Uterus (tissue), 4 donors: ENCODE measurements around the gene BACH2. TPM values are rescaled to one million over a fixed set of nuclear protein-coding genes. Genes with fewer than 3 reads are reported as not detected.

Experiments used
- DNase-seq, 2 donors: peaks; one replicate each; pipeline ENCODE4 v3.0.0-alpha.2; 2019 to 2020
- H3K27ac ChIP-seq, 2 donors: fragments of 200-600 bp; sonication (generic); 1 replicate in 1 of 2; 2 replicates in 1 of 2; pipeline ENCODE4 v1.5.1; 2016 to 2018
- H3K27me3 ChIP-seq, 2 donors: fragments of 200-600 bp; sonication (generic); one replicate each; pipeline ENCODE4 v1.5.1; 2018 to 2019; ENCODE audit warnings: control low read depth in 1 of 2
- H3K36me3 ChIP-seq, 2 donors: fragments of 200-600 bp; sonication (generic); one replicate each; pipeline ENCODE4 v1.5.1; 2019; ENCODE audit warnings: control low read depth in 1 of 2
- H3K4me1 ChIP-seq, 2 donors: fragments of 200-600 bp; sonication (generic); one replicate each; pipeline ENCODE4 v1.5.1; 2018 to 2019; ENCODE audit warnings: control low read depth in 1 of 2
- H3K4me3 ChIP-seq, 2 donors: fragments of 200-600 bp; sonication (generic); 1 replicate in 1 of 2; 2 replicates in 1 of 2; pipeline ENCODE4 v1.5.1; 2018 to 2019; ENCODE audit warnings: mild to moderate bottlenecking in 1 of 2
- H3K9me3 ChIP-seq, 2 donors: fragments of 200-600 bp; sonication (generic); one replicate each; pipeline ENCODE4 v1.5.1; 2019; ENCODE audit warnings: control low read depth in 1 of 2
- CTCF ChIP-seq, 4 experiments: fragments of 200-600 bp in 2 of 4; fragments of 450-650 bp in 2 of 4; sonication (generic) in 2 of 4; IDR thresholded peaks; one replicate each; pipeline ENCODE4 v1.5.1; 2016 to 2019; ENCODE audit warnings: antibody characterized with exemption in 4 of 4, mild to moderate bottlenecking in 2 of 4, moderate library complexity in 1 of 4
- POLR2A ChIP-seq, 2 donors: fragments of 450-650 bp; IDR thresholded peaks; one replicate each; pipeline ENCODE4 v1.6.1; 2016; ENCODE audit warnings: antibody characterized with exemption in 2 of 2, mild to moderate bottlenecking in 1 of 2, moderate library complexity in 1 of 2
- intact Hi-C: fragments of 100-400 bp; cut with DNase I; formaldehyde crosslinking; loops from one replicate; pipeline ENCODE4 v1.15.1; 2023; ENCODE audit warnings: low total_unique reads
- total RNA-seq, 4 donors: library from RNA; depleted of rRNA in 3 of 4; stranded (reverse); fragments of >200 nt in 3 of 4; gene quantifications; one replicate each; pipeline versions ENCODE4 v1.1.0 to v1.2.4, GENCODE V29; 2014 to 2023
- donor health status: DM: yes; HTN: yes; CAD: no.

Gene BACH2
- total RNA-seq, 4 donors from 2014 or later = 1.3 to 15.0 (median 9.7) TPM

GRCh38 chr6:90329386-90330077 lies 32.9 kb upstream of the BACH2 start:
- Histone ChIP-seq H3K27ac (peak overlapping the region in 1 of 2 donors; percentile 12), H3K4me3 (no peak overlapping the region), H3K36me3 (no peaks in the 10 kb centered on the region), H3K4me1 (no peaks in the 10 kb centered on the region), H3K27me3 (no peaks in the 10 kb centered on the region), H3K9me3 (no peaks in the 10 kb centered on the region)
- no peak for DNase-seq
- intact Hi-C loops = no loop called here
- TF ChIP-seq CTCF (IDR thresholded peaks at IDR 0.05) = no peak
- no peak for TF ChIP-seq POLR2A (IDR thresholded peaks at IDR 0.05)

DNA sequence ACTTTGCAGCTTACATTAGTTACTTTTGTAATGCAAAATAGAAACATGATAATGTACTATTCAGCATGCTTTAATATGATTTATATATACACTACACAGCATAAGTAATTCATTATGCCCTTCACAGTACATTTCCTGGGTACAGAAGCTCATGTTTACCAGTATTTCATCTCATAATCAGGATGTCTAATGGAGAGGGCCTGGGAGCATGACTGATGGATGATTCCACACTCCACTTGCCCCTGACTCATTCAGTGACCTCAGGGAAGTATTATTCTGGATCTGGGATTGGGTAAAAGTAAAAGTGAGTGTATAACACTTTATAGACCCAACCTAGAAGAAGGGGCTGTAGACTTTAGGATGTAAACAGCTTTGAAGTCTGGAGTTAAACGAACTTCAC lies 31.4 kb upstream of the BACH2 start:
- DNase-seq = no peak
- H3K4me3 ChIP-seq = no peak overlapping the region
- H3K4me1 ChIP-seq = no peaks in the 10 kb centered on the region
- intact Hi-C loops = no loop called here
- H3K9me3 ChIP-seq = no peaks in the 10 kb centered on the region
- no peak overlapping the region for H3K27ac ChIP-seq
- TF ChIP-seq CTCF (IDR thresholded peaks at IDR 0.05) (no peak), POLR2A (IDR thresholded peaks at IDR 0.05) (no peak)
- H3K27me3 ChIP-seq = no peaks in the 10 kb centered on the region
- no peaks in the 10 kb centered on the region for H3K36me3 ChIP-seq

DNA sequence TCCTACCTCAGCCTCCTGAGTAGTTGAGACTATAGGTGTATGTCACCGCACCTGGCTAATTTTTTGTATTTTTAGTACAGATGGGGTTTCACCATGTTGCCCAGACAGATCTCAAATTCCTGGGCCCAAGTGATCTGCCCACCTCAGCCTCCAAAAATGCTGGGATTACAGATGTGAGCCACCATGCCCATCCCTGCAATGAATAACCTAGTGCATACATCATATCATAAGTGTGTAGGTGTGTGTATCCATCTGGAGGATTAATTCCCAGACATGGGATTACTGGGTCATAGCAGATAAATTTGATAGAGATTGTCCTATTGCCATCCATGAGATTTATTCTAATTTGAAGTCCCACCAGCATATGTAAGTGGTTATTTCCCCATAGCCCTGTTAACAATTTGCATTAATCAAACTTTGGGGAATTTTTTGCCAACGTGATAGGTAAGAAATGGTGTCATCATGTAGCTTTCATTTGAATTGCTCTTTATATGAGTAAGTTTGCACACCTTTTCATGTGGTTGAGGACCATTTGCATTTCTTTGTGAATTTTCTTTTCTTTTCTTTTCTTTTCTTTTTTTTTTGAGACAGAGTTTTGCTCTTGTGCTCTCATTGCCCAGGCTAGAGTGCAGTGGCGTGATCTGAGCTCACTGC lies 29.9 kb upstream of the BACH2 start:
- TF ChIP-seq CTCF (IDR thresholded peaks at IDR 0.05) (no peak), POLR2A (IDR thresholded peaks at IDR 0.05) (no peak)
- DNase-seq = no peak
- Histone ChIP-seq H3K27ac (no peak overlapping the region), H3K9me3 (no peaks in the 10 kb centered on the region), H3K4me1 (no peaks in the 10 kb centered on the region), H3K4me3 (no peak overlapping the region), H3K27me3 (no peaks in the 10 kb centered on the region), H3K36me3 (no peaks in the 10 kb centered on the region)
- intact Hi-C loops = no loop called here

DNA sequence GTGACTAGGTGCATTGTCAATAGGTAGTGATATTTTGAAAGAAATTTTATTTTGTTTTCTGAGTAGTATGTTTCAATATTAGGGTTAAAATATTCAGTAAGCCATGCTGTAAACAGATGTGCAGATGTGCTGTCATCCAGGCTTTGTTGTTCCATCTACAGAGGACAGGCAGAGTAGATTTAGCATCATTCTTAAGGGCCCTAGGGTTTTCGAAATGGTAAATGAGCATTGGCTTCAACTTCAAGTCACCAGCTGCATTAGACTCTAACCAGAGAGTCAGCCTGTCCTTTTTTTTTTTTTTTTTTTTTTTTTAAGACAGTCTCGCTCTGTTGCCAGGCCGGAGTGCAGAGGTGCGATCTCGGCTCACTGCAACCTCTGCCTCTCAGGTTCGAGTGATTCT lies 27.1 kb upstream of the BACH2 start:
- H3K27ac ChIP-seq = no peak overlapping the region
- no peak for TF ChIP-seq CTCF (IDR thresholded peaks at IDR 0.05)
- TF ChIP-seq POLR2A (IDR thresholded peaks at IDR 0.05) = no peak
- DNase-seq = no peak
- H3K4me3 ChIP-seq = no peak overlapping the region
- H3K9me3 ChIP-seq = no peaks in the 10 kb centered on the region
- H3K27me3 ChIP-seq = no peaks in the 10 kb centered on the region
- H3K36me3 ChIP-seq = no peaks in the 10 kb centered on the region
- intact Hi-C loops = no loop called here
- no peaks in the 10 kb centered on the region for H3K4me1 ChIP-seq

DNA sequence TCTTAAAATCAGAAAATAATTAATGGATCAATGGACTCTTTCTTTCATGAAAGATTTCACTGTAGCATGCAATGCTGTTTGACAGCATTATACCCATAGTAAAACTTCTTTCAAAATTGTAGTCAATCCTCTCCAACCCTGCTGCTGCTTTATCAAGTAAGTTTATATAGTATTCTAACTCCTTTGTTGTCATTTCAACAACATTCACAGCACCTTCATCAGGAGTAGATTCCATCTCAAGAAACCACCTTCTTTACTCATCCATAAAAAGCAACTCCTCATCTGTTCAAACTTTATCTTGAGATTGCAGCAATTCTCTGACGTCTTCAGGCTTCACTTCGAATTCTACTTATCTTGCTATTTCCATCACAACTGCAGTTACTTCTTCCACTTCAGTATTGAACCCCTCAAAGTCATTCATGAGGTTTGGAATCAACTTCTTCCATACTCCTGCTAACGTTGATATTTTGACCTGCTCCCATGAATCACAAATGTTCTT lies 26.4 kb upstream of the BACH2 start:
- intact Hi-C loops = no loop called here
- Histone ChIP-seq H3K27ac (no peak overlapping the region), H3K4me1 (no peaks in the 10 kb centered on the region), H3K4me3 (no peak overlapping the region), H3K27me3 (no peaks in the 10 kb centered on the region), H3K36me3 (no peaks in the 10 kb centered on the region), H3K9me3 (no peaks in the 10 kb centered on the region)
- no peak for DNase-seq
- TF ChIP-seq CTCF (IDR thresholded peaks at IDR 0.05) (no peak), POLR2A (IDR thresholded peaks at IDR 0.05) (no peak)
